CD14-positive monocyte (primary cell): ENCODE measurements around the gene SGCD. TPM values are rescaled to one million over a fixed set of nuclear protein-coding genes. Genes with fewer than 3 reads are reported as not detected.

ENCODE experiments used
- DNase-seq, 3 donors: peaks; one replicate each; pipeline ENCODE4 v3.0.0-alpha.2; 2011 to 2022
- H2AFZ ChIP-seq: 2 replicates; pipeline ENCODE4 v1.6.0; 2012; ENCODE audit warnings: mild to moderate bottlenecking, low read depth, low read length, inconsistent platforms; ENCODE audit not compliant: insufficient read depth, poor library complexity, severe bottlenecking
- H3K27ac ChIP-seq, 2 donors: 1 replicate in 1 of 2; 2 replicates in 1 of 2; pipeline ENCODE4 v1.5.1; 2012 to 2013; ENCODE audit warnings: low read length in 2 of 2, control low read depth in 1 of 2, inconsistent platforms in 1 of 2, low read depth in 1 of 2, mild to moderate bottlenecking in 1 of 2
- H3K27me3 ChIP-seq, 2 donors: one replicate each; pipeline versions ENCODE4 v1.6.0 to v1.6.1; 2011 to 2013; ENCODE audit warnings: low read length in 2 of 2; ENCODE audit not compliant: control insufficient read depth in 2 of 2, insufficient read depth in 2 of 2
- H3K36me3 ChIP-seq, 2 donors: replicated peaks in 1 of 2; 1 replicate in 1 of 2; 2 replicates in 1 of 2; pipeline versions ENCODE4 v1.5.1 to v1.6.1; 2012 to 2013; ENCODE audit warnings: low read length in 2 of 2, control low read depth in 1 of 2, inconsistent platforms in 1 of 2, mild to moderate bottlenecking in 1 of 2; ENCODE audit not compliant: insufficient read depth in 2 of 2, control insufficient read depth in 1 of 2
- H3K4me1 ChIP-seq, 2 donors: 1 replicate in 1 of 2; 2 replicates in 1 of 2; pipeline versions ENCODE4 v1.5.1 to v1.6.1; 2012 to 2013; ENCODE audit warnings: low read length in 2 of 2, control low read depth in 1 of 2, inconsistent platforms in 1 of 2, mild to moderate bottlenecking in 1 of 2, moderate library complexity in 1 of 2; ENCODE audit not compliant: insufficient read depth in 2 of 2, control insufficient read depth in 1 of 2
- H3K4me2 ChIP-seq: replicated peaks from 2 replicates; pipeline ENCODE3; 2012; ENCODE audit warnings: low read length, moderate library complexity, mild to moderate bottlenecking; ENCODE audit not compliant: poor library complexity, severe bottlenecking; ENCODE audit errors: extremely low read depth
- H3K4me3 ChIP-seq, 3 experiments: fragments of 200-600 bp in 1 of 3; sonication (generic) in 1 of 3; replicated peaks in 1 of 3; 1 replicate in 2 of 3; 2 replicates in 1 of 3; pipeline ENCODE4 v1.5.1; 2011 to 2013; ENCODE audit warnings: low read length in 3 of 3, mild to moderate bottlenecking in 3 of 3, control low read depth in 2 of 3, low read depth in 2 of 3, inconsistent platforms in 1 of 3, moderate library complexity in 1 of 3
- H3K79me2 ChIP-seq: 2 replicates; pipeline ENCODE4 v1.6.0; 2012; ENCODE audit warnings: mild to moderate bottlenecking, control low read depth, inconsistent platforms, low read length, moderate library complexity; ENCODE audit not compliant: insufficient read depth
- H3K9ac ChIP-seq: 2 replicates; pipeline ENCODE4 v1.6.0; 2017; ENCODE audit warnings: low read length, mild to moderate bottlenecking; ENCODE audit not compliant: insufficient read depth, poor library complexity, severe bottlenecking
- H3K9me3 ChIP-seq, 2 donors: replicated peaks in 1 of 2; 1 replicate in 1 of 2; 2 replicates in 1 of 2; pipeline versions ENCODE4 v1.5.1 to v1.6.1; 2012 to 2013; ENCODE audit warnings: low read length in 2 of 2, control low read depth in 1 of 2; ENCODE audit not compliant: control insufficient read depth in 1 of 2, insufficient read depth in 1 of 2
- H4K20me1 ChIP-seq: 2 replicates; pipeline ENCODE4 v1.6.0; 2012; ENCODE audit warnings: mild to moderate bottlenecking, low read length, control low read depth, moderate library complexity; ENCODE audit not compliant: insufficient read depth
- H3K27ac Mint-ChIP-seq, 7 donors: one replicate each; pipeline ENCODE4 v1.8.0; 2020; ENCODE audit warnings: mild to moderate bottlenecking in 7 of 7, mixed read lengths in 7 of 7, moderate library complexity in 6 of 7, inconsistent platforms in 2 of 7
- H3K27me3 Mint-ChIP-seq, 3 donors: one replicate each; pipeline ENCODE4 v1.8.0; 2021 to 2022; ENCODE audit warnings: low read depth in 3 of 3, mild to moderate bottlenecking in 3 of 3, mixed read lengths in 3 of 3, moderate library complexity in 3 of 3, inconsistent platforms in 1 of 3
- H3K36me3 Mint-ChIP-seq, 2 donors: one replicate each; pipeline ENCODE4 v1.8.0; 2020; ENCODE audit warnings: mixed read lengths in 2 of 2, inconsistent platforms in 1 of 2, mild to moderate bottlenecking in 1 of 2
- H3K4me1 Mint-ChIP-seq: one replicate; pipeline ENCODE4 v1.8.0; 2020; ENCODE audit warnings: mild to moderate bottlenecking, mixed read lengths
- H3K4me3 Mint-ChIP-seq, 2 donors: one replicate each; pipeline ENCODE4 v1.8.0; 2020; ENCODE audit warnings: mild to moderate bottlenecking in 2 of 2, mixed read lengths in 2 of 2, moderate library complexity in 1 of 2
- H3K9me3 Mint-ChIP-seq, 7 donors: one replicate each; pipeline ENCODE4 v1.8.0; 2020 to 2022; ENCODE audit warnings: mixed read lengths in 7 of 7, mild to moderate bottlenecking in 6 of 7, moderate library complexity in 6 of 7, inconsistent platforms in 2 of 7
- CTCF ChIP-seq: fragments of 200-600 bp; IDR thresholded peaks from one replicate; pipeline ENCODE4 v1.8.0; 2022; ENCODE audit warnings: antibody characterized with exemption, mild to moderate bottlenecking
- WGBS: methylation state at CpG from one replicate; pipeline ENCODE4 v1.1.5; 2013; ENCODE audit warnings: missing lambda C conversion rate; ENCODE audit not compliant: insufficient coverage; 5-methylcytosine and 5-hydroxymethylcytosine counted together
- intact Hi-C, 2 donors: fragments of 100-400 bp; cut with micrococcal nuclease; formaldehyde crosslinking; loops; one replicate each; pipeline versions ENCODE4 v1.15.0 to v1.15.1; 2023
- polyA plus RNA-seq, 3 donors: library from polyadenylated mRNA; depleted of rRNA in 1 of 3; unstranded in 2 of 3; stranded (reverse) in 1 of 3; fragments of 300-500 nt in 2 of 3; fragments of >200 nt in 1 of 3; fragmentation: Illumina TruSeq in 2 of 3; gene quantifications; 1 replicate in 2 of 3; 2 replicates in 1 of 3; pipeline ENCODE4 v1.2.3, GENCODE V29; 2012 to 2021

SGCD gene
- polyA plus RNA-seq, 3 donors, result not detected

- no peaks in the 10 kb centered on the region for H3K36me3 Mint-ChIP-seq
- Histone ChIP-seq H3K4me1 (no peaks in the 10 kb centered on the region), H3K9ac (no peak overlapping the region), H3K27me3 (no peaks in the 10 kb centered on the region), H3K79me2 (no peaks in the 10 kb centered on the region), H3K9me3 (peaks cover 3 to 8% of the 10 kb centered on the region in 2 donors), H3K36me3 (no peaks in the 10 kb centered on the region), H2AFZ (no peak overlapping the region), H3K4me3 (no peak overlapping the region), H3K4me2 (no peak overlapping the region), H3K27ac (no peak overlapping the region), H4K20me1 (no peaks in the 10 kb centered on the region)
- no peak overlapping the region for H3K4me3 Mint-ChIP-seq
- H3K9me3 Mint-ChIP-seq, result peaks cover 0 to 7% (median 2%) of the 10 kb centered on the region in 7 donors
- intact Hi-C loops, result no loop called here
- no peak for TF ChIP-seq CTCF
- H3K27me3 Mint-ChIP-seq, result peaks cover 0 to 6% (median 1%) of the 10 kb centered on the region in 3 donors
- no peaks in the 10 kb centered on the region for H3K4me1 Mint-ChIP-seq
- no peak overlapping the region for H3K27ac Mint-ChIP-seq
- WGBS, result no CpG with 5 or more reads among the region's 1 CpG
- no peak for DNase-seq
Observed at GRCh38 chr5:156331181-156331580, 4.2 kb downstream of the SGCD start.

- H3K9me3 ChIP-seq, result peaks cover 3 to 7% of the 10 kb centered on the region in 2 donors
- no peaks in the 10 kb centered on the region for H3K79me2 ChIP-seq
- H4K20me1 ChIP-seq, result no peaks in the 10 kb centered on the region
- H2AFZ ChIP-seq, result no peak overlapping the region
- no peak overlapping the region for H3K27ac ChIP-seq
- no peaks in the 10 kb centered on the region for H3K36me3 Mint-ChIP-seq
- H3K9me3 Mint-ChIP-seq, result peaks cover 0 to 7% (median 2%) of the 10 kb centered on the region in 7 donors
- H3K4me1 ChIP-seq, result no peaks in the 10 kb centered on the region
- no peaks in the 10 kb centered on the region for H3K4me1 Mint-ChIP-seq
- H3K9ac ChIP-seq, result no peak overlapping the region
- no peak overlapping the region for H3K4me3 Mint-ChIP-seq
- peaks cover 0 to 3% (median 0%) of the 10 kb centered on the region in 3 donors for H3K27me3 Mint-ChIP-seq
- DNase-seq, result no peak
- no peak for TF ChIP-seq CTCF
- no peak overlapping the region for H3K27ac Mint-ChIP-seq
- H3K27me3 ChIP-seq, result no peaks in the 10 kb centered on the region
- H3K4me2 ChIP-seq, result no peak overlapping the region
- 100% methylated on average over 2 of the region's 6 CpGs for WGBS
- H3K36me3 ChIP-seq, result no peaks in the 10 kb centered on the region
- H3K4me3 ChIP-seq, result no peak overlapping the region
- intact Hi-C loops, result no loop called here
Observed at GRCh38 chr5:156331845-156332244, 4.9 kb downstream of the SGCD start.
